Erythroblast (primary cell): ENCODE results near the gene BMF.

Source experiments
- GATA1 ChIP-seq: IDR thresholded peaks from 2 replicates; pipeline ENCODE4 v1.6.1; 2011; ENCODE audit warnings: low read depth, mild to moderate bottlenecking, control low read depth, low read length, moderate library complexity
- POLR2A ChIP-seq: IDR thresholded peaks from 2 replicates; pipeline ENCODE4 v1.6.1; 2011; ENCODE audit warnings: mild to moderate bottlenecking, low read length

GRCh38 chr15:40054605-40054854 lies 54.1 kb downstream of the BMF start:
- no peak for TF ChIP-seq POLR2A
- TF ChIP-seq GATA1: no peak
